H7 (cell line): ENCODE measurements around the gene ROCK2. TPM values are rescaled to one million over a fixed set of nuclear protein-coding genes. Genes with fewer than 3 reads are reported as not detected.

Source experiments
- DNase-seq: peaks from one replicate; pipeline ENCODE4 v3.0.0; 2012
- H3K27me3 ChIP-seq: 2 replicates; pipeline ENCODE4 v1.6.0; 2011; ENCODE audit warnings: mild to moderate bottlenecking, low read length; ENCODE audit not compliant: control insufficient read depth, insufficient read depth
- H3K36me3 ChIP-seq: replicated peaks from 2 replicates; pipeline ENCODE4 v1.5.1; 2011; ENCODE audit warnings: low read length; ENCODE audit not compliant: control insufficient read depth, insufficient read depth
- H3K4me3 ChIP-seq: 2 replicates; pipeline ENCODE4 v1.5.1; 2011; ENCODE audit warnings: low read depth, mild to moderate bottlenecking, control low read depth, low read length, moderate library complexity; ENCODE audit not compliant: insufficient read depth
- total RNA-seq: library from RNA; depleted of rRNA; stranded (reverse); fragments of >200 nt; shearing (Covaris generic); gene quantifications from 2 replicates; pipeline ENCODE4 v1.2.3, GENCODE V29; 2014

ROCK2 gene
- total RNA-seq, 1 experiment from 2014 or later, result 12.6 TPM

DNA sequence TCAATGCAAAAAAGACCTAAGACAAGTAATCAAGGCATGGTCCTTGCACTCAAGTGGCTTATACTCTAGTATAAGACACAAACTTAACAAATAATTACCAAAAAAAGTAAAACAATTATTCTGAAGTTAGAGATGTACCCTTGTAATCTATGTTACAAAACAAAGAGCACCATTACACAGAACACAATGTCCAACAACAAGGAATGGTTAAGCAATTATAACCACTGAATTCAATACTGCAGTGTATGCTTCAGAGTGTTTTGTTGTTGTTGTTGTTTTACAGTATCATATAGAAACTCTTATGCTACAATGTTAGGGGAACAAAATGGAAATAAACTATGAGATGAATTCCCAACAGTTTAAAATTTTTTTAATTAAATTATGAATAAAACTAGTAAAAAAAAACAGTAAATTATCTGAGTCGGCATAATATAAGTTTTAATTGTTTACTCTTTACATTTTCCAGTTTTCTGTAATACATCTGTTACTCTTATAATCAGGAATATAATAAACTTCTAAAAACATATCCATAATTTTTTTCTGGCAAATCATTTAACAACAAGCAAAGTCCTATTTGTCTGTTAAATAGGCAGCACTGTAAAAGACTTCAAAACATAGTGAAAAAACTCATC is 29.2 kb downstream of the ROCK2 start:
- Histone ChIP-seq H3K27me3 (no peaks in the 10 kb centered on the region), H3K36me3 (no peaks in the 10 kb centered on the region), H3K4me3 (no peak overlapping the region)
- no peak for DNase-seq

DNA sequence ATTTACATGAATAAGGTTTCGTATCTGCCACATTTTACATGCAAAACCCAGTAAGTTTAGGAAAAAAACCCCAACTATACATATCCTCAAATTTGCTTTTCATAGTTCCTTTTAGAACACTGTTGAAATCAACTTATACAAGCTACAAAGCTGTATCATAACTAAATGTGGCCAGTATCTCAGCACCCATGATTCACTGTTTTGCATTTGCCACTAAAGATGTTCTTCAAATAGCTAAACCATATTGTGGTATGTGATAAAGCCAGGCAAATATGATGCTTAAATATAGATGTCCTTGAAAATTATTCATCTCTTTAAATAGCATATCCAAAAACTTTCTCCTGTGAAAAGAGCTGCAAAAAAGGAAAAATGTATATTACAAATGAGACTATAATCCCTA is 29.9 kb downstream of the ROCK2 start:
- no peak for DNase-seq
- no peak overlapping the region for H3K4me3 ChIP-seq

DNA sequence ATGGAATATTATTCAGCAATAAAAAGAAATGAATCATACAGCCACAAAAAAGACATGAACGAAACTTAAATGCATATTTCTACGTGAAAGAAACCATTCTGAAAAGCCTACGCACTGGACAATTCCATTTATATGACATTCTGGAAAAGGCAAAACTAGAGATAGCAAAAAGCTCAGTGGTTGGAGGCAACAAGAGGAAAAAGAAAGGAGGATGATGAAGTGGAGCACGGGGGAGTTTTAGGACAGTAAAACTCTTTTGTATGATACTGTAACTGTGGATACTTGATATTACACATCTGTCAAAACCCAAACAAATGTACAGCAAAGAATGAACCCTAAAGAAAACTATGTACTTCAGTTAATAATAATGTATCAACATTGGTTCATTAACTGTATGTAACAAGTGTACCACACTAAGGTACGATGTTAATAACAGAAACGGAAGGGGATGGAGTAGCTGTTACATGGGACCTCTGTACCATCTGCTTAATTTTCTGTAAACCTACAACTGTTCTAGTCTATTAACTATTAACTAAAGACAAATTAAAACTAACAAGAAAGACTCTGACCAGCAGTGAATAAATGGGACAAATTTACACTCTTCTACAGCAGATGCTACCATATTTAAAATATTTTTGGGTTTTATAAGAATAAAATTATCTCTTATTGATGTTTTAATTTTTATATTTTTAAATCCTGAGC is 31.5 kb downstream of the ROCK2 start:
- H3K36me3 ChIP-seq, result no peaks in the 10 kb centered on the region
- no peak for DNase-seq
- no peaks in the 10 kb centered on the region for H3K27me3 ChIP-seq
- no peak overlapping the region for H3K4me3 ChIP-seq

More for the DNA sequence above, 29.9 kb downstream of the ROCK2 start:
- H3K36me3 ChIP-seq, result no peaks in the 10 kb centered on the region
- H3K27me3 ChIP-seq, result no peaks in the 10 kb centered on the region

DNA sequence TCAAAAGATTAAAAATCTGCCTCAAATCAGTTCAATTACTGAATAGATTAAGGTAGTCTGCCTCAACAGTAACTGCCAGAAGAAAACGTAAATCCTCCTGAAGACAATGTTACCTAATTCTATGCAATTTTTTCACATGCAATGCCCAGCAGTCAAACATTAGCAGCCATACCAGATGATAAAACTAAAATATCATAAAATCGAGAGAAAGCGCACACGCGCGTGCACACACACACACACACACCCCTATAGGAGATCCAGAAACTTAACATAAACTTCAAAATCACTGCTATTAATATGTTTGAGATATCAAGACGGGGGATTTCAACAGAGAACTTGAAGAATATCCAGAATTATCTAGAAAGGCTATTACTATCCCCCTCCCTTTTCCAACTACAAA is 32.9 kb downstream of the ROCK2 start:
- no peaks in the 10 kb centered on the region for H3K27me3 ChIP-seq
- no peaks in the 10 kb centered on the region for H3K36me3 ChIP-seq
- H3K4me3 ChIP-seq, result no peak overlapping the region
- DNase-seq, result no peak

DNA sequence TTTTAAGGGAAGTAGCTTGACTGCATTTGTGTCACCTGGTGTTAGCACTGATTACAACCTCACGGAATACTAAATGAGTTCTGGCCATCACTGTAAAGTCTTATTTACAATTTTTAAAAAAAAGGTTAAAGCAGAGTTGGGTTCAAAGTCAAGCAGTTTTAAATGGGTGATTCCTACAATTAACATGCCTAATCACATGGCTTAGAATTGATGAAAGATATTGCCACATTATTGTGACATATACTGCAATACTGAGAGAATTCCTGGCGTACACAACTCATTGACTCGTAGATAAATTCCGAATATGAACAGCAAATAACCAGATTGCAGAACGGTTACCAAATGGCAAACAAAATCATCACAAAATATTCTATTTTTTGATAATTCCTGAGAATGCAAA is 34.2 kb downstream of the ROCK2 start:
- DNase-seq, result no peak
- Histone ChIP-seq H3K27me3 (no peaks in the 10 kb centered on the region), H3K36me3 (no peaks in the 10 kb centered on the region), H3K4me3 (no peak overlapping the region)

DNA sequence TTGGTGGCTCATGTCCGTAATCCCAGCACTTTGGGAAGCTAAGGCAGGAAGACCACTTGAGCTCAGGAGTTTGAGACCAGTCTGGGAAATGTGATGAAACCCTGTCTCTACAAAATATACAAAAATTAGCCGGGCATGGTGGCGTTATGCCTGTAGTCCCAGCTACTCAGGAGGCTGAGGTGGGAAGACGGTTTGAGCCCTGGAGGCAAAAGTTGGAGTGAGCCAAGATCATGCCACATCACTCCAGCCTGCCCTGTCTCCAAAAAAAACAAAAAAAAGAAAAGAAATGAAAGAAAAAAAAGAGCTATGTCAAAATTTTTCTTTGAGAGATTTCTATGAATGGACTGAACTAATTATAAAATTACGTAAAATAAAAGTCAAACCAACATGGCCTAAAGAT is 34.7 kb downstream of the ROCK2 start:
- H3K36me3 ChIP-seq, result no peaks in the 10 kb centered on the region
- H3K27me3 ChIP-seq, result no peaks in the 10 kb centered on the region
- DNase-seq, result no peak
- no peak overlapping the region for H3K4me3 ChIP-seq

DNA sequence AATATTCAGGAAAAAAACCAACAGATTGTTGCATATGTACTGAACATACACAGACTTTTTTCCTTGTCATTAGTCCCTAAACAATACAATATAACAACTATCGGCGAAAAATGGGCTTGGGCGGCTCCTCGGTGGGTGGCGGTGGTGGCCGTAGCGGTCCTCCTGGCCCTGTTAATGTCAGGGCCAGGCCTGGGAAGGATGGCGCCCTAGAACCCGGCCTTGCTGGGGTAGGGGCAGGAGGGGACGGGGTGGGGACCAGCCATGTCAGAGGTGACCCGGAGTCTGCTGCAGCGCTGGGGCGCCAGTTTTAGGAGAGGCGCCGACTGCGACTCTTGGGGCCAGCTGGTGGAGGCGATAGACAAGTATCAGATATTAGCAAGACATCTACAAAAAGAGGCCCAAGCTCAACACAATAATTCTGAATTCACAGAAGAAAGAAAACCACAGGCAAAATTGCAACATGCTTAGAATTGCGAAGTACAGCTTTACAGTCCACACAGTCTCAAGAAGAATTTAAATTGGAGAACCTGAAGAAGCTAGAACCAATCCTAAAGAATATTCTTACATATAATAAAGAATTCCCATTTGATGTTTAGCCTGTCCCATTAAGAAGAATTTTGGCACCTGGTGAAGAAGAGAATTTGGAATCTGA is 36.5 kb downstream of the ROCK2 start:
- H3K36me3 ChIP-seq, result no peaks in the 10 kb centered on the region
- no peaks in the 10 kb centered on the region for H3K27me3 ChIP-seq
- H3K4me3 ChIP-seq, result no peak overlapping the region
- no peak for DNase-seq

DNA sequence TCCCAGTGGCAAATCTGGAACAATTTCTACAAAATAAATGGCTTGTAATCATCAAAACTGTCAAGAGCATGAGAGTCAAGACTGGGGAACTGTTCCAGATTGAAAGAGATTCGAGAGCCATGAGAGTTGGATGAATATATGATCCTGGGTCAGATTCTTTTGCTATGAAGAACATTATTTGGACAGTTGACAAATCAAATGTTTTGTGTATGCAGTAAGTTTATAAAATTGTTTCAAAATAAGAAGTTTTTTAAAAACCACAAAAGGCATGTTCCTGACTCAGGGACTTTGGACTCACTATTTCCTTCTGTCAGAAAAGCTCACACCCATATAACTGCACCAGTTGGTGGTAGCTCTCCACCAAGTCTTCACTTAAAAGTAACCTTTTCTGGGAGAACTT is 38.5 kb downstream of the ROCK2 start:
- no peak overlapping the region for H3K4me3 ChIP-seq
- H3K36me3 ChIP-seq, result no peaks in the 10 kb centered on the region
- DNase-seq, result no peak
- H3K27me3 ChIP-seq, result no peaks in the 10 kb centered on the region

DNA sequence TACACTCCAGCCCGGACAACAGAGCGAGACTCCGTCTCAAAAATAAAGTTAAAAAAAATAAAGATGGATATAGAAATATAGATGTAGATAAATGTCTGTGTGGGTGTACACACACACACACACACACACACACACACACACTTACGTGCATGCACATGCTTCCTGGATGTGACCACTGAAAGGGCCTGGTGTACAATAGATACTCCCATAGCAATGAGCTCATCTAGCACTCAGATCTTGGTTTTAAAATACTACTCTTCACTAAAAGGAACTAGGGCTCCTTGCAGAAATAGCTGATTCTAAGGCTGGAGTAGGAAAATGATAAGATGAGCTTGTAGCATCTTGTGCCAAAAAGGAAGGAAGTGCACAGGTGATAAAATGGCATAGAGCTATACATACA is 39.1 kb downstream of the ROCK2 start:
- Histone ChIP-seq H3K27me3 (no peaks in the 10 kb centered on the region), H3K36me3 (no peaks in the 10 kb centered on the region), H3K4me3 (no peak overlapping the region)
- DNase-seq, result no peak

DNA sequence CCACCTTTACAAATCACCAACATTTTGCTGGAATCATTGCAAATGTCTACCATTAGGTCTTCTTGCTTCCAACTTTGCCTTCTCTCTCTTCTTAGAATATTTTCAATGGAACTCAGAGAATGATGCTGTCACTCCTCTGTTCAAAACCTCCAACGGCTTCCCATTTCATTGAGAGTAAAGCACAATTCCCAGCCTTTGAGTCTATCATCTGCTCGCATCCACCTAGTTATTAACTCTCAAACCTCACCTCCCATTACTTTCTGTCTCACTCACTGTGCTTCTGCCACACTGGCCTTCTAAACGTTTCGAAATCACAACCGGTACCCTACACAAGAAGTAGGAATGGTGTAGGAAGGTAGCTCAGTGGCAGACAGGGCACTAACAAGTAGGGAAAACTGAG is 40.0 kb downstream of the ROCK2 start:
- no peaks in the 10 kb centered on the region for H3K36me3 ChIP-seq
- DNase-seq, result no peak
- H3K27me3 ChIP-seq, result no peaks in the 10 kb centered on the region
- H3K4me3 ChIP-seq, result no peak overlapping the region

DNA sequence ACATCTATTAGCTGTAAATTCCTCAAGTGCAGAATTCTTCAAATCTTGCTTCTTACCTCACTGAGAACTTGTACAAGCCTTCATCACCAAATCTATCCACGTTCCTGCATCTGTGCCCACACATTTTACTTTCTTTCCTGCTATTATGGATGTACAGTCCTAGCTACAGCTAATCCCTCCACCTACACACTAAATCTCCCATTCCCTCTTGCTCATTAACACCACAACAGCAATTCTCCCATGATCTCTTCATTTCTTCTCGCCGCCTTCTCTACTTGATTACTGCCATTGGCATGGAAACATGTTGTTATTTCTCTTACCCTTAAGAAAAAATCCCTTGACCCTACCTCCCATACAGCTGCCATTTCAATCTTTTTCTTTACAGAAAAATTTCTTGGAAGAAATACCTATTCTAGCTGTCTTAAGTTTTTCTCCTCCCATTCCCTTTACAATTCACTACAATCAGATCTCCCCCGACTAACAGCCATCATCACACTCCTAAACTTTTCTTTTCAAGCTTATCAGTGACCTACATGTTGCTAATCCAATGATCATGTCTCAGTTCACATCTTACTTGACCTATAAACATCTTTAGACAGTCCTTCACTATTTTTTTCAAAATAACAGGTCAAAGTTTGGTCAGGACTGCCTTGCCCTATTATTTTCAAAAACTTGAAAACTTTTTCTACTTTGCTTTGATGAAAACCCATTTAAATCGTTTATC is 41.0 kb downstream of the ROCK2 start:
- Histone ChIP-seq H3K27me3 (no peaks in the 10 kb centered on the region), H3K36me3 (no peaks in the 10 kb centered on the region), H3K4me3 (no peak overlapping the region)
- no peak for DNase-seq

DNA sequence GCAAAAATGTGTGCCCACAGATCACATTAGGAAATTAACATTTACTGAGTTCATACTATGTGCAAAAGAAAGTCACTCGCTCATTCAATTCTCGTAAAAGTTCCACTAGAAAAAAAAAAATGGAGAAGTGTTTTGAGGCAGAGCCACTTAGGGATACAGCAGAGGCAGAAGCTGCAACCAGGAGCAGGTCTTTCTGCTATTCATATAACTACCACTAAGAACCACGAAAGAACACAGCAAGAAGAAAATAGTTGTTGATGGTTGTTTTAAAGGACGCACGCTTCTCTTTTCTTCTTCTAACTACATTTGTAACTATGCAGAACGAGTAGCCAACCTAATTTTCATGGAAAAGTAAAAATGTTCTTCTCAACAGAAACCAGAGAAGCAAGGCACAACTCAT is 45.0 kb downstream of the ROCK2 start:
- no peak overlapping the region for H3K4me3 ChIP-seq
- DNase-seq, result no peak
- no peaks in the 10 kb centered on the region for H3K36me3 ChIP-seq
- H3K27me3 ChIP-seq, result no peaks in the 10 kb centered on the region

DNA sequence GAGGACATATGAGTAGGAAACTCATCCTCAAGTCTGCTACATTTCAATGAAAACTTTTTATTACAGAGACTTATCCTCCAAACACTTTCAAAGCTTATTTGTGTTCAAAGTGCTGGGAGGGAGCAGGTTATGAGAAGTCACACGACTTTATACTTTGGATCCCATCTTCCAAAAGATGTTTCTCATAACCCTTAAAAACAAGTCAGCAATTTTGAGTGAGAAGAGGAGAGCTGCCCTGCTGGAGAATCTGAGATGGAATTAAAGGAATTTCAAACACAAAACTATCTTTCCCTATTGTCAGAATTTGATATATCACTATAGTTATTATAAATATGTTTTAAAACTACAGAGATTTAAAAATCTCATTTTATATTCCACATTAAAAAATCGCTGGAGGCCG is 45.8 kb downstream of the ROCK2 start:
- H3K27me3 ChIP-seq, result no peaks in the 10 kb centered on the region
- no peak overlapping the region for H3K4me3 ChIP-seq
- no peak for DNase-seq

DNA sequence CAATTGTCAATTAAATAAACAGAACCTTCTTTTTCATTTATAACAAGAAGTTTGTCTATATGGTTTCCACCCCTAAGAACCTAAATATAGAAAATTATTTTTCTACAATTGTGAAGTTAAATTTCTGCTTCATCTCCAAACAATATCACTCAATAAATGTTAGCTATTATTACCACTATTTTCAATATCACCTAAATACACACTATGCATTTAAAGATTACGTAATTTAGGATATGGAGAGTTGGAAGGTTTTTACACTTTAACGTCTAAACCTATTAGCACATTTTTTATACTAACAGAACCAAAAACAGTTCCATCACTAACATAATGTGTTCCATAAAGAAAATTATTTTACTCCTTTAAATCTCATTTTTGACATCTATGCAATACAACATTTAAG is 48.0 kb downstream of the ROCK2 start:
- Histone ChIP-seq H3K36me3 (no peaks in the 10 kb centered on the region), H3K27me3 (no peaks in the 10 kb centered on the region), H3K4me3 (no peak overlapping the region)
- DNase-seq, result no peak

More for the DNA sequence above, 45.8 kb downstream of the ROCK2 start:
- H3K36me3 ChIP-seq, result no peaks in the 10 kb centered on the region
